HG03342 (cell line): ENCODE data around the gene MAP2K5.

Experiments used
- ATAC-seq: cut with Tn5 transposase; IDR thresholded peaks from one replicate; pipeline ENCODE4 v1.9.1; 2021; ENCODE audit warnings: mild to moderate bottlenecking, moderate library complexity; ENCODE audit not compliant: unreplicated experiment

Gene MAP2K5

GRCh38 chr15:67775998-67776397, 233.5 kb downstream of the MAP2K5 start:
- ATAC-seq = no peak

GRCh38 chr15:67776600-67776999, 234.1 kb downstream of the MAP2K5 start:
- no peak for ATAC-seq

- ATAC-seq = no peak
Observed at GRCh38 chr15:67777071-67777470, 234.6 kb downstream of the MAP2K5 start.

- ATAC-seq = no peak
Observed at GRCh38 chr15:67777773-67778172, 235.3 kb downstream of the MAP2K5 start.

GRCh38 chr15:67778968-67779548, 236.6 kb downstream of the MAP2K5 start:
- no peak for ATAC-seq

GRCh38 chr15:67779549-67780111, 237.1 kb downstream of the MAP2K5 start:
- ATAC-seq = no peak

- no peak for ATAC-seq
Observed at GRCh38 chr15:67781061-67781460, 238.6 kb downstream of the MAP2K5 start.

- no peak for ATAC-seq
Observed at GRCh38 chr15:67781907-67782690, 239.6 kb downstream of the MAP2K5 start.

- no peak for ATAC-seq
Observed at GRCh38 chr15:67782691-67782991, 240.1 kb downstream of the MAP2K5 start.

GRCh38 chr15:67783303-67783702, 240.8 kb downstream of the MAP2K5 start:
- ATAC-seq = no peak

GRCh38 chr15:67784090-67784781, 241.7 kb downstream of the MAP2K5 start:
- ATAC-seq = peak; percentile 83

GRCh38 chr15:67784856-67785430, 242.4 kb downstream of the MAP2K5 start:
- ATAC-seq = peak; percentile 21

GRCh38 chr15:67785431-67785830, 242.9 kb downstream of the MAP2K5 start:
- ATAC-seq = no peak

GRCh38 chr15:67786646-67787045, 244.1 kb downstream of the MAP2K5 start:
- ATAC-seq = no peak

- ATAC-seq = no peak
Observed at GRCh38 chr15:67788986-67789385, 246.5 kb downstream of the MAP2K5 start.

- ATAC-seq = no peak
Observed at GRCh38 chr15:67790610-67791319, 248.3 kb downstream of the MAP2K5 start.

GRCh38 chr15:67792250-67792942, 249.9 kb downstream of the MAP2K5 start:
- ATAC-seq = no peak

GRCh38 chr15:67794832-67795574, 252.5 kb downstream of the MAP2K5 start:
- ATAC-seq = no peak
